H1 (cell line): ENCODE data around the gene TMEM35B.

ENCODE experiments used
- BCL11A ChIP-seq, 2 experiments: IDR thresholded peaks; one replicate each; pipeline ENCODE4 v1.6.1; 2011; ENCODE audit warnings: low read depth in 2 of 2, low read length in 2 of 2, mild to moderate bottlenecking in 2 of 2
- CTCF ChIP-seq, 3 experiments: IDR thresholded peaks; 1 replicate in 2 of 3; 2 replicates in 1 of 3; pipeline versions ENCODE4 v1.5.1 to v1.6.1; 2011; ENCODE audit warnings: low read length in 3 of 3, mild to moderate bottlenecking in 3 of 3, inconsistent platforms in 2 of 3, low read depth in 1 of 3, moderate library complexity in 1 of 3; ENCODE audit not compliant: insufficient read depth in 1 of 3; ENCODE audit errors: control extremely low read depth in 1 of 3
- EZH2 ChIP-seq: fragments of 200-600 bp; sonication (generic); IDR thresholded peaks from 2 replicates; pipeline ENCODE4 v1.7.1; 2012; ENCODE audit warnings: low read depth, mild to moderate bottlenecking, moderate library complexity, low read length, inconsistent platforms; ENCODE audit not compliant: severe bottlenecking
- GABPA ChIP-seq: IDR thresholded peaks from 2 replicates; pipeline ENCODE4 v1.6.1; 2011; ENCODE audit warnings: mild to moderate bottlenecking, low read length, moderate library complexity, borderline replicate concordance; ENCODE audit not compliant: insufficient read depth
- NRF1 ChIP-seq: IDR thresholded peaks from 2 replicates; pipeline ENCODE4 v1.6.1; 2011; ENCODE audit warnings: mild to moderate bottlenecking, low read depth, low read length, improper control_type of control experiment
- POLR2A ChIP-seq, 2 experiments: IDR thresholded peaks; 1 replicate in 1 of 2; 2 replicates in 1 of 2; pipeline ENCODE4 v1.6.1; 2011; ENCODE audit warnings: low read depth in 2 of 2, low read length in 2 of 2, mild to moderate bottlenecking in 2 of 2; ENCODE audit errors: control extremely low read depth in 1 of 2
- RBBP5 ChIP-seq: IDR thresholded peaks from 2 replicates; pipeline ENCODE4 v1.7.1; 2012; ENCODE audit warnings: low read depth, mild to moderate bottlenecking, inconsistent platforms, low read length, moderate library complexity, borderline replicate concordance
- TBP ChIP-seq: IDR thresholded peaks from 2 replicates; pipeline ENCODE4 v1.6.1; 2011; ENCODE audit warnings: low read depth, low read length, improper control_type of control experiment
- TEAD4 ChIP-seq: IDR thresholded peaks from 2 replicates; pipeline ENCODE4 v1.6.1; 2012; ENCODE audit warnings: low read depth, low read length, inconsistent platforms, mixed read lengths
- USF2 ChIP-seq: IDR thresholded peaks from 2 replicates; pipeline ENCODE4 v1.6.1; 2011; ENCODE audit warnings: low read length, improper control_type of control experiment
- YY1 ChIP-seq: IDR thresholded peaks from 2 replicates; pipeline ENCODE4 v1.6.1; 2011; ENCODE audit warnings: low read depth, mild to moderate bottlenecking, low read length
- ZNF274 ChIP-seq: IDR thresholded peaks from 2 replicates; pipeline ENCODE4 v1.7.0; 2012; ENCODE audit warnings: low read length, borderline replicate concordance; ENCODE audit errors: extremely low read depth

GRCh38 chr1:34984793-34985608 is at the start of gene TMEM35B:
- TF ChIP-seq CTCF (IDR thresholded peaks at IDR 0.05; ENCODE audit: control extremely low read depth in 1 of 3, insufficient read depth in 1 of 3, low read depth in 1 of 3, low read length in 3 of 3) (peak in 2 of 3 experiments; percentile 14 to 17; a peak in 2 of 4 replicates), POLR2A (IDR thresholded peaks at IDR 0.05; ENCODE audit: control extremely low read depth in 1 of 2, low read depth in 2 of 2, low read length in 2 of 2) (peak in 1 of 2 experiments; percentile 39; a peak in 1 of 3 replicates), EZH2 (no peak), TEAD4 (no peak), YY1 (no peak), GABPA (no peak), ZNF274 (no peak), NRF1 (no peak), USF2 (no peak), BCL11A (IDR thresholded peaks at IDR 0.05; ENCODE audit: low read depth in 2 of 2, low read length in 2 of 2) (no peak), TBP (peak; percentile 36; the same call in 1 of the 2 replicates), RBBP5 (peak; percentile 62; the same call in 1 of the 2 replicates)
